HG03108 (cell line): ENCODE measurements around the gene GRM5.

ENCODE experiments used
- ATAC-seq: cut with Tn5 transposase; IDR thresholded peaks from one replicate; pipeline ENCODE4 v1.9.1; 2021; ENCODE audit warnings: moderate library complexity; ENCODE audit not compliant: unreplicated experiment

The GRM5 gene

DNA sequence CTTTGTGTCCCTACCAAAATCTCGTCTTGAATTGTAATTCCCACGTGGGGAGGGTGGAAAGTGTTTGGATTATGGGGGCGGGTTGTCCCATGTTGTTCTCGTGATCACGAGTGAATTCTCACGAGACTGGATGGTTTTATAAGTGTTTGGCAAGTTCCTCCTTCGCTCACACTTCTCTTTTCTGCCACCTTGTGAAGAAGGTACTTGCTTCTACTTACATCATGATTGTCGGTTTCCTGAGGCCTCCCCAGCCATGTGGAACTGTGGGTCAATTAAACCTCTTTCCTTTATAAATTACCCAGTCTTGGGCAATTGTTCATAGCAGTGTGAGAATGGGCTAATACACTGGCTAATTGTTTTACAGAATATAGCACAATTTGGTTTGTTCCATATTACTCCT lies 326.3 kb downstream of the GRM5 start:
- no peak for ATAC-seq

DNA sequence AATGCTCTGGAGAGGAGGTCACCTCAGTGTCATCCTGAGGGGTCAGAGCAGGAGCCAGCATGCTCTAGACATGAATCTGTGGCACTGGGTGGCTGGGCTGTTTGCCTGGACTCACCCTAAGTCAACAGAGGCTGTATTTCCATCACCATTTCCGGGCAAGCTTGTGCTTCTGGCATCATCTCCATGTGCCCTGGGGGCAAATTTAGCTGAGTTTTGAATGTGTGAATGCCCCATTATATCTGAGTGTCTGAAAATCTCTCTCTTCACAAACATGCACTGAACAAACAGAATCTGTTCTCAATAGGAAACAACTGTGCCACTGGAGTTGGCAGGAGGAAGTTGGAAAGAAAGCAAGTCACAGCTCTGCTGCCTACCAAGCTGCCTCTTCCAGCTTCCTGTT lies 356.2 kb downstream of the GRM5 start:
- ATAC-seq = no peak

DNA sequence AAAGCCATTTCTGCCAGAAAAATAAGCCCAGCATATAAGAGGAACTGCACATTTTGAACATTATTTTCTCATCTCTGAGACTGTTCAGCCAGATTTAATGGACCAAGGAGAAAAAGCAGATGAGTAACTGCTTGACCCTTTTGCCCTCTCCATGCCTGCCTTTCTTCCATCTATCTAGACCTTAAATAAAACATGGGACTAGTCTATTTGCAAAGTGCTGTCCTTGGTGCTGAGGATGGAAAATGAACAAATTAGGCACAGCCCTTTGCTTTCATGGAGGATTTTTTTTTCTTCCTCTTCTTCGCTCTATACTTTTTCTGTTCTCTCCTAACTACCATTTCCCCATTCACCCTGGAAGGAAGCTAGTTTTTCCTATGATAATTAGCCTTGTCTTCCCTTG lies 361.3 kb downstream of the GRM5 start:
- no peak for ATAC-seq

DNA sequence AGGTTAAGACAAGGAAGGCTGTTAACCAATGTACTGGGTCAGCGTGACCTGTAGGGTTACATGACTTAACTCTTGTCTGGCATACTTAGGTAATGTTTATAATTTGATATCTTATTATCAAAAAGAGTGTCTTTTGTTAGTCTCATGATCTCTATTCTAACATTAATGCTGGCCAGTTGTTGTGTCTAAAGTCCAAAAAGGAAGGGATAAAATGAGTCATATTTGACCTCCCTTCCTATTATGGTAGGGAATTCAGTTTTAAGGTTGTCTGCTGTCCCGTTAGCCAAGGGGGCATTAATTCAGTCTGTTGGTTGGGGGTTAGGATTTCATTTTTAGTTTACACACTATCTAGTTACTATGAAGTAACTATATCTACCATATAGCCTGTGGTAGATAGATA lies 364.0 kb downstream of the GRM5 start:
- ATAC-seq = no peak

DNA sequence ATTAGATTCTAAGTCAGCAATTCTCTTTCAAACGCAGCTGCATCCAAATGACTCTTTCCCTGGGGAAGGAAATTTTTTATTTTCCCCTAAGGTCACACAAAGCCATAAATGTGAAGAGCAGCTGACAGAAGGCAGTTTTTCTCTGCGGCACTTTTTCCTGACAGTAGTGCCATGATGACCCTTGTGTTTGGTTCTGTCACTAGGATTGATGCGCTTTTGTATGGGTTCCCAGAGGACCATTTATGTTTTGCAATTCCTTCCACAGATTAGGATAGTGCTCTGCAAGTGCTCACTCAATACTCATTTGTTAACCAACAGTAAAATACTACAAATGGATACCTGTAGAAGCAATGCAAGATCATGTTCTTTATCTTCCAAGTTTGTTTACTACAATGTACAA lies 368.6 kb downstream of the GRM5 start:
- ATAC-seq = no peak

DNA sequence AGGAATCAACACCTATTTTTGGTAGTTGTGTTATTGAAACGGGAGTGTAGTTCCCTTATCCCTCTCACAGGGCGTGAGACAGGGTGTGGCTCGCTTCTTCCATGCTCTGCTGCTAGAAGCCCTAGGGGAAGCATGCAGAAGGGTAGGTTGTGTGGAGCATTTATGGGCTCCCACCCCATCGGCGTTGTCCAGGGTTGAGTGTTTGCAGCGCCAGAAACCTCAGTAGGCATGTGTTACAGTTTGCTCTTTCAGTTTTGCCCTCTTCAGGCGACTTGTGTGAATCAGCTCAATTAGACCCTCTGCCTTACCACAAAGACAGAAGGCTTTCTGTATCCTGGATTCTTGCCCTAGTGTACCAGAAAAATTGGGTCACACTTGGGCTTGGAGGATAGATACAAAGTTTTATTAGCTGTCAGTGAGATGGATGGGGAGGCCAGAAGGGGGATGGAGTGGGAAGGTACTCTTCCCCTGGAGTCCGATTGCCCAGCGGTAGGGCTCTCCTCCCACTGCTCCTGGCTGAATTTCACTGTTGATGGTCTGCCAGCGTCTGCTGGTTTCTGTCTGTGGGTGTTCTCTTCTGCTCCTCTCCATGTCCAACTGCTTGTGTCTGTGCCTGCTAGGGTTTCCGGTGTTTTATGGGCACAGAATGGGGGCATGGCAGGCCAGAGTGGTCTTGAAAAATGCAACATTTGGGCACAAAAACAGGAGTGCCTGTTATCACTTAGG lies 369.9 kb downstream of the GRM5 start:
- ATAC-seq = no peak

DNA sequence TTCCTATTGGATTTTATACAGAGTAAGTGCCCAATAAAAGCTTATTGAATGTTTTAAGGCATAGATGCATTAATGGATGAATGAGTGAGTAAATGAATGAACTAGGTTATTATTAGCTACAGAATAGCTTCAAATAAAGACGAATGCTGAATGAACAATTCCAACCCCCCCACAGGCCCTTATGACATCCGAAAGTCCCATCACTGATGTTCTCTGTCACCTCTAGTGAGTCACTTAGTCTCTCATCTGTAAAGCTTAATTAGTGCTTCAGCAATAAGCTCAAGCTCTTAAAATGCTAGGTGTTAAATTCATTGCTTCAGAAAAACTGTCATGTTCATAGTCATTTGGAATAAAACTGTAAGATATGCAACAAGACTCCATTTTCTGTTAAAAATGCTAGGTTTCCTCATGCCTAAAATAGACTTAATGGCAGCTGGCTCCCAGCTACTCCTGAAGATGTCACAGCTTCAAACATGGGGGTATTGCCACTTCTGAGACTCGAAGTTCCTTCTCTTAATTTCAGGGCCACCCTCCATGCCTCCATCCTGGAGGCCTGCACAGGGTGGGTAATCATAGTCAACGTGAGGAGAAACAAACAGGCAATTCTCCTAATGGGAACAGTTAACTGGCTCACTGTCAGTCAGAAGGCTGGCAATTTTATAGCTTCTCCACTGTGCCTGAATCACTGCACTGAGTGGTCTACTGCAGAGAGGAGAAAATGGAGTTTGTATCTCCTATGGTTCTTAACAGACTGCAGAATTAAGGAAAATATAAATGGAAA lies 373.3 kb downstream of the GRM5 start:
- ATAC-seq = no peak

DNA sequence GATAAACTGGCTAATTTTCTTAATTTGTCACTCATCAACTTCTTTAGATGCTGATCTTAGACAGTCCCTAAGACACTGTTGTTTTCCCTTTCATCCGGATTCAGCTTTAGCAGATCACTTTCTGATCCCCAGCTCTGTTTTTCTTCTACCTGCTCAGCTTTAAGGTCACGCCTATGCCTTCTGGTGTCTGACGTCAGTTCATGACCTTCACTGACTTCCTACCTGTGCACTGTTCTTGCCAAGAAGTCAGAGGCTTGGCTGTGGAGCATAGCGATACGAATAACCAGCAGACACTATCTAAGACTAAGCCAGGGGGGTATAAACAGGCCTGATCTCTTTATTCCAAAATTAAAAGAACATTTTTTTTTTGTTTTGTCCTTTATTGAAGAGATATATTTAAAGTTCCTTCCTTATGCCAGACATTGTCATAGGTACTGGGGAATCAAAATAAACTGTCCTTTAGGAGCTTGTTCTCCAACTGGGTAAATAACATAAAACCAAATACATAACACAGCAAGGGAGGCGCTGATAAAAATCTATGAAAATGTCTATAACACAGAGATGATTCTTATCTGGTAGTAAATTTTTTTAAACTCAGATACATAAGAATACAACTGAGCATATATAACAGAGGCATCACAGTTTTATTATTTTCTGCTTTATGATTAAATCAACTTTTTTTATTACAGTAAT lies 376.1 kb downstream of the GRM5 start:
- ATAC-seq = no peak

DNA sequence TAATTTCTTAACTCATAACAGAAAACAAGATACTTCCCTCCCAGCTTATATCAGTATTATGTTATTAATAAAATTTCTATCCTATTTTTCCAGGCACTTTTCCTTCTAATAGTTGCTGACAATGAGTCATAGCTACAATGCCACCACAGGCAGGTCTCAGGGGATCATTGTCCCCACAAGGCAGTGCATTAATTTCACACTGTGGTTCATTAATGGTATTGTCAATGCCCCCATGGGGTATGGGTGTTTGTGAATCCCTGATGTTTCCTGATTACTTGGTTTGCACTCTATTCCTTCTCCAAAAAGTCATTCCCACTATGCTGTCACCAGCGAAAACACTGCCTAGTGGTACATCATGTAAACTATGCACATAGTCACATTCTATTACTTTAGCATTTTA lies 382.8 kb downstream of the GRM5 start:
- ATAC-seq = no peak

DNA sequence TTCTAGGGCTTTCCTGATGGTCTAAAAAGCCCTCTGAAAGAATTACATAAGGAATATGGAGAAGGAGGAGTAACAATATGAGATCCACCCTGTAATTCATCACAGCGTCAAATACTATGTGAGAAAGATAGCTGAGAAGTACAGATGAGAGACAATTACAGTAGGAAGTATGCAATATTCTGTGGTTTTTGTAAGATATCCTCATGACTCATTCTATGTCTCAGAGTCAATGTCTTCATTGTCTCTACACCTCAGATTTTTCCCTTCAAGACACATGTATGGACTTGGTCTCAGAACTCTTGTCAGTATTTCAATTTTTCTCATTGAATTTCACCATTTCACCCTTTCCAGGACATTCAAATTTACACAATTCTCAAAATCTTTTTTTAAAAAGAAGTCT lies 385.0 kb downstream of the GRM5 start:
- ATAC-seq = no peak

DNA sequence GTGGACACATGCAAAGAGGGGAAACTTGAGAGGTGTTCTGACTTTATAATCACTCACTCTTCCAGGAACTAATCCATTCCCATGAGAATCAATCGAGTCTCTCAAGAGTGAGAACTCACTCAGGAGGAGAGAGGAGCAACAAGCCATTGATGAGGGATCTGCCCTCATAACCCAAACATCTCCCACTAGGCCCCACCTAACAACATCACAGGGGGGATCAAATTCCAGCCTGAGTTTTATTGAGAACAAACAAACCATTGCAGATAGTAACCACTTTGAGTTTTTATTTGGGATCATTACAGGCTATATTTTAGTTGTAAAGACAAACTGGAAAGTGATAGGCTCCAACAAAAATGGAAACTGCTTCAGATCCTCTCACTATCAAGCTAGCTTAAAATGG lies 399.4 kb downstream of the GRM5 start:
- no peak for ATAC-seq

DNA sequence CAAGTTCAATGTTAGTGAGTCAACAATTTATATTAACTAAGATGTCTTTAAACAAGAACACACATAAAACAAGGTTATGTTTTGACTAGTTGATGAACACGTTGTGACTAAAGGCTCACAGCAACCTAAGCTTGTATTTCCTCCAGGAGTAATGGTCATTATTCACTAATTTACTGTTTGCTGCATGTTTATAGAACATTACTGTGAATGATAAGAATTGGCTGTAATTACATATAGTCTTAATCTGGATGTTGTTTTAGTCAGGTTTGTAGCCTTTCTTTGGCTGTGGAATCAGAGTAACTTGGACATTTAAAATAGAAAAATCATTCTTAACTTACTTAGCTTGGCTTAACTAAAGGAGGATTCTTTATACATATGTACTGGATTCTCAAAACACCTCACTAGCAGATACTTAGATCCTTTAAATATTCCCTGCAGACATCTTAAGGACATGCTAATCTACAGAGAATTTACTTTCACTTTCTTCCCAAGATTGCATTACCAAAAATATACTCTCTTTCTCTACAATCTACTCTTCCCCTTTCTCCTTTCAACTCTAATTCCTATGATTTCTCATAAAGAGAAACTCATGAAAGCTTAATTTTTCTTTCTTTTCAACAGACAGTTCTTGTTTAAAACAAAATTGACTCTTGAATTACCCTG lies 408.6 kb downstream of the GRM5 start:
- ATAC-seq = no peak

DNA sequence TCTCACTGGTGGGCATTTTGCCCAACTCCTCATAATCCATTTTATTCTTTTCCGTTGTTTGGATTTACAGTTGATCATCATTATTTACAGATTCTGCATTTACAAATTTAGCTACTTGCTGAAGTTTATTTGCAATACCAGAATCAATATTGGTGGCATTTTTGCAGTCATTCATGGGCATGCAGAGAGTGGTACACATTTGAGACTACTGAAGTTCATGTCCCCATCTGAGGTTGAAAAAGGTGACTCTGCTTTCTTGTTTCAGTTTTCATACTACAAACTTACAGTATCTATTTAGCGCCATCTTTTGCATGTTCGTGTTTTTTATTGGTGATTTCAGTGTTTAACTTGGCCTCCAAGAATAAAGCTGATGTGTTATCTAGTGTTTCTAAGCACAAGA lies 409.5 kb downstream of the GRM5 start:
- ATAC-seq = no peak

DNA sequence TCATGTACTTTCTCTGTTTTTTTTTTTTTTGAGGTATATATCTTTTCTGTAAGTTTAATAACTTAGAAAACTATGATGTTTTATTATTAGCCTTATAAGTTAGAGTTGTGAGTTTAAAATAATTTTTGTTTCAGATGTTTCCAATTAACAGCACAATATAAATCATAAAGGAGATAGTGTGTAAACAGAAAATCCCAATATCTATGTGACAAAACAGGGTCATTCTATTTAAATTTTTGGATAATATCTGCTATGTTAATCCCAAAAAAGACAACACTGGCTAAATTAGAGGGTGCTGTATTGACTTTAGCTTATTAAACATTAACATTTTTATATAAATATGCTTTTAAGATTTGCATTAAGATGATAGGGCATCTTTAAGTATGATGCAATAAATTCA lies 410.1 kb downstream of the GRM5 start:
- ATAC-seq = no peak

DNA sequence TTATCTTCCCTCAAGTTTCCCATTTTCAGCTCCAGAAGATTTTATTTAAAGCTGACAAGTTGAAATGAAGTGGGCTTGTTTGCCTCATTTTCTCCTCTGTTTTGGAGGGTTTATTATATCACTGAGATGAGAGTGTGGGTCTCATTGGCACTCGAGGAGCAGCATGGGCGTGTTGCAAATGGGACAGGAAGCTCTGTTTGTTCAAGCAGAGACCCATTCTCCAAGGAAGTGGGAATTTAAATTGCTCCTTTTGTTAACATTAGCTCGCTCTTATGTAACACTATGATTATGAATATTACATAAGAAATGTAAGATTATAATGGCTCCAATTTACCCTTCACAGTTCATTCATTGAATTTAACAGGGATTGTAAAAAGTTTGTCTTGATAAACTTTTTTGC lies 410.6 kb downstream of the GRM5 start:
- no peak for ATAC-seq

DNA sequence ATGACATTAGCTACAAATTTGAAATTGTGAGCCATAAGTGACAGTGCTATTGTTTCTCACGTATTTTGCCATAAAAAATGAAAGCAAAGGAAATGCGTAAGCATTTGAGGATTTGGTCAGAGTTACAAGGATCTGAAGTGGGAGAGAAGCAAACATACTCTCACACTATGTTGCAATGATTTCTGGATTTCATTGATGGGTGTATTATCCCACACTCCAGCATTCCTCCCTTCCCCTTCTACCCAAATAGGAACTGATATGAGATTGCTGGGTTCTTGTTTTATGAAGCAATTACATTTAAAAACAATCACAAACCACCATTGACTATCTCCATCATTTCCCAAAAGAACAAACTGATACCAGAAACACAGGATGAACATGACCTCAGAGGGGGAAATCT lies 414.2 kb downstream of the GRM5 start:
- ATAC-seq = no peak

DNA sequence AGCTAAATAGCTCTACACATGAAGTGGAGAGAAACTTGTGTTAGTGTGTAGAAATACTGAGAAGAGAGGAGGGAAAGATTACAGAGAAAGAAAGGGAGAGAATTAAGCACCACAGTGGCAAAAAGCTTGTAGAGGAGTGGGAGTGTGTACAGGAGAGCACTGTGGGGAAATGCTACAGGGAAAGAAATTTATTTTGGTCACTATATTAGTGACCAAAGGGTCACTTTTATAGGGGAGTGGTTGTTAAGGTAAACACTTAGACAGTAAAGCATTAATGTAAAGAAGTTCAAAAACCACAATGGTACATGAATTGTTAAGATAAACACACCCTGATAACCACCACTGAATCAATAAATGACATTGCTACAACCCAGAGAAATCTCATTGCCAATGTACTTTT lies 421.1 kb downstream of the GRM5 start:
- no peak for ATAC-seq

DNA sequence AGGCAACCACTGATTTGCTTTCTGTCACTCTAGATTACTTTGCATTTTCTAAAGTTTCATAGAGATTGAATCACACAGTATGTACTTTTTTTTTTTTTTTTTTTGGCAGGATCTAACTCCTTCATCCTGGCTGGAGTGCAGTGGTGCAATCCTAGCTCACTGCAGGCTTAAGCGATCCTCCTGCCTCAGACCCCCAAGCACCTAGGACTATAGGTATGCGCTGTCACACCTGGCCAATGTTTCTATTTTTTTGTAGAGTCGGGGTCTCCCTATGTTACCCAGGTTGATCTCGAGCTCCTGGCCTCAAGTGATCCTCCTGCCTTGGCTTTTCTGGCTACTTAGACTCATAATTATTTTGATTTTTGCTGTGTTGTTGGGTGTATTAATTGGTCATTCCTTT lies 433.6 kb downstream of the GRM5 start:
- no peak for ATAC-seq

DNA sequence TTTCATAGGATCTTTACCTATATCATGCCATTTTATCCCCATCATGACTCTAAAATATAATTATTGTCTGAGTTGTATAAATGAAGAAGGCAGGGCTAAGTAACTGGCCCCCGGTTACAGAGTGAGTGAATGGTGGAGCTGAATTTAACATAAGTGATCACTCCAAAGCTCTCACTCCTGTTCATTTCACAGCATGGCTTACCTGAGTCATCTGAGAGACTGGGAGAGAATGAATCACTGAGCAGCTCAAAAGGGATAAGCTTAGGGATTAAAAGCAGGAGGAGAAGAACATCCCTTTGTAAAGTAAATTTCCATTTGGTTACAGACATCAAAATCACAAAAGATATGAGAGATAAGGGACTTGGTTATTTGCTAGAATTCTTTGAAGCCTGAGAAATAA lies 434.3 kb downstream of the GRM5 start:
- no peak for ATAC-seq

DNA sequence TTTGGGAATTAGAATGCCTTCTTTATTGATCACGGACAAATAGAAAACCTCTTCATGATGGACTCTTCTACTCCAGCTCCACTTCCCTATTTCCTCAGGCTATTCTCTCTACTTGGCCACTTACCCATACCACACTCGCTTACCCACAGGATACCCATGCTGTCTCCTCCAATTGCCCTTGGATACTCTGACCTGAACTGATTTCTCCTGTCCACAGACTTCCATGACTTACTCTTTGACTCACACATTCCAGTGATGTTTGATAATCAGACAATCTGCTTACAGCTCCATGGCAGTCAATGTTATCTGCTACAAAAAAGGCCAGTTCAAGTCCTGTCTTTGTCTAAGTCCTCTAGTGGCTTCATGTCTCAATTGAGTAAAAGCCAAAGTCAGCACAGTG lies 436.3 kb downstream of the GRM5 start:
- ATAC-seq = no peak

DNA sequence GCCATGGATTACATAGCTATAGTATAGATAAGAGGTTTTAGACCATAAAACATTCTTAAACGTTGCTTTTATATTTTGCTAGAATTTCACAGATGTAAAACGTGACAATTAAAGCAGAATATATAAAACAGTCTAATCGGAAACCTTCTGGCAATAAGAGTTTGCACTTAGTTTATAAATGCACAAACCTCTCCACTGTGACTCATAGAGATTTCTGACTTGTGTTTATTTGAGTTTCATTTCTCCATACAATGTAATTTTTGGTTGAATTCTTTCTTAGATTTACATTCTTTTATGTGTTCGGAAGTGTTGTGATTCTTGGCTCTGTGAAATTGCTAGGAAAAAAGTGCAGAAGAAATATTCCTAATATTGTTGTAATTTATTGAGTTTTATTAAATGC lies 439.6 kb downstream of the GRM5 start:
- ATAC-seq = no peak

DNA sequence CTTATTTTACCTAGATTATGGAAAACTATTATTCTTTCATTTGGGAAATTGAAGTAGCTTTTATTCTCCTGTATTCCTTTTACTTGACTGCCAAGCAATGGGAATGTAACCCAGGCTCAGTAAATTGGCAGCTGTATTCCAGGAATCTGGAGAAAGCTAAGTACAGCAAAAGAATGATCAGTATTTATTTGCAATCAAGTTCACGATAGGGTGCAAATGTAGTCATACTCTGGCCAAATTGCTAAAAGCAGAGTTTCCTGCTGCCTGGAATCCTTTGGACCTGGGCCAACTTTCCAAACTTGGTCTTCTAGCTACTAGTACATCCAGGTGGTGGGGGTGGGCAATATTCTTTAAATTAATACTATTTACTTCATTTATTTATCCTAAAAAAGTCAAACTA lies 442.3 kb downstream of the GRM5 start:
- ATAC-seq = no peak
